ENCODE measurements around the gene ZNF134.

ZNF134 gene

GRCh38 chr19:57672466-57672865 is 58.4 kb downstream of the ZNF134 start:
- TF ChIP-seq, protein P1, sequence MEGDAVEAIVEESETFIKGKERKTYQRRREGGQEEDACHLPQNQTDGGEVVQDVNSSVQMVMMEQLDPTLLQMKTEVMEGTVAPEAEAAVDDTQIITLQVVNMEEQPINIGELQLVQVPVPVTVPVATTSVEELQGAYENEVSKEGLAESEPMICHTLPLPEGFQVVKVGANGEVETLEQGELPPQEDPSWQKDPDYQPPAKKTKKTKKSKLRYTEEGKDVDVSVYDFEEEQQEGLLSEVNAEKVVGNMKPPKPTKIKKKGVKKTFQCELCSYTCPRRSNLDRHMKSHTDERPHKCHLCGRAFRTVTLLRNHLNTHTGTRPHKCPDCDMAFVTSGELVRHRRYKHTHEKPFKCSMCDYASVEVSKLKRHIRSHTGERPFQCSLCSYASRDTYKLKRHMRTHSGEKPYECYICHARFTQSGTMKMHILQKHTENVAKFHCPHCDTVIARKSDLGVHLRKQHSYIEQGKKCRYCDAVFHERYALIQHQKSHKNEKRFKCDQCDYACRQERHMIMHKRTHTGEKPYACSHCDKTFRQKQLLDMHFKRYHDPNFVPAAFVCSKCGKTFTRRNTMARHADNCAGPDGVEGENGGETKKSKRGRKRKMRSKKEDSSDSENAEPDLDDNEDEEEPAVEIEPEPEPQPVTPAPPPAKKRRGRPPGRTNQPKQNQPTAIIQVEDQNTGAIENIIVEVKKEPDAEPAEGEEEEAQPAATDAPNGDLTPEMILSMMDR (IDR thresholded peaks at IDR 0.05; ENCODE audit: insufficient read depth, missing control alignments), result no peak
- FAIRE-seq, result no peak
- DNase-seq (ENCODE audit: insufficient read length, low spot score), result no peak

Data from D721Med (cell line).